ENCODE measurements around the gene TMEM234. TPM values are rescaled to one million over a fixed set of nuclear protein-coding genes. Genes with fewer than 3 reads are reported as not detected.

The TMEM234 gene
- total and polyA plus RNA-seq, 8 donors: 6.2 to 23.5 (median 8.7) TPM

GRCh38 chr1:32179443-32180185 lies 42.5 kb downstream of the TMEM234 start, which contains the start of gene TXLNA:
TSS of gene TXLNA (plus strand) at chr1:32179675. CDS start at chr1:32180346, 671 bp downstream.
- ATAC-seq (peak; percentile 93 to 95 (median 94)), FAIRE-seq (no peak), DNase-seq (peak; percentile 89 to 97 (median 93))
- no peak for TF ChIP-seq CTCF (IDR thresholded peaks at IDR 0.05)
- Histone ChIP-seq H3K9me3 (no peaks in the 10 kb centered on the region), H3K27me3 (no peaks in the 10 kb centered on the region), H3K27ac (peak within 1 kb of the TSS; percentile 75 to 93 (median 82)), H3K4me3 (peak within 1 kb of the TSS; percentile 46 to 80 (median 67)), H3K36me3 (peaks cover 0 to 13% (median 5%) of the 10 kb centered on the region in 3 donors), H3K4me1 (peaks cover 0 to 18% (median 15%) of the 10 kb centered on the region in 3 donors)
- WGBS, 2 donors: 0 to 1% methylated on average over 67 to 79 of the region's 79 CpGs
- intact Hi-C loops (cut with DNase I): no loop called here

DNA sequence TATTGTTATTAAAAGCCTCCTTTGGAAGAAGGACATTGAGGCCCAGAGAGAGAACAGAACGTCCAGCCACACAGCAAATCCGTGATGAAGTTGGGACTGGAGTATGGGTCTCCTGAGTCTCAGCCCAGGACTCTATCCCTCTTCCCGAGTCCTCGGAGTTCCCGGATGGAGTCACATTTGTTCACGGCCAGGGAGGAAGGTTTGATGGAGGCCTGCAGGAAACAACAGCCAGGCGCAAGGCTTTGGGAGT lies 43.0 kb downstream of the TMEM234 start:
- Histone ChIP-seq H3K36me3 (peaks cover 0 to 8% (median 3%) of the 10 kb centered on the region in 3 donors), H3K27me3 (no peaks in the 10 kb centered on the region), H3K27ac (peak overlapping the region; percentile 75 to 93 (median 82)), H3K4me1 (peaks cover 0 to 16% (median 15%) of the 10 kb centered on the region in 3 donors), H3K4me3 (peak overlapping the region; percentile 46 to 80 (median 67)), H3K9me3 (no peaks in the 10 kb centered on the region)
- peak in 2 of 4 donors; percentile 10 to 17 for ATAC-seq
- TF ChIP-seq CTCF (IDR thresholded peaks at IDR 0.05): no peak
- no peak for DNase-seq
- FAIRE-seq: no peak
- intact Hi-C loops (cut with DNase I): no loop called here
- WGBS, 2 donors: 15 to 16% methylated on average over 7 of the region's 7 CpGs

DNA sequence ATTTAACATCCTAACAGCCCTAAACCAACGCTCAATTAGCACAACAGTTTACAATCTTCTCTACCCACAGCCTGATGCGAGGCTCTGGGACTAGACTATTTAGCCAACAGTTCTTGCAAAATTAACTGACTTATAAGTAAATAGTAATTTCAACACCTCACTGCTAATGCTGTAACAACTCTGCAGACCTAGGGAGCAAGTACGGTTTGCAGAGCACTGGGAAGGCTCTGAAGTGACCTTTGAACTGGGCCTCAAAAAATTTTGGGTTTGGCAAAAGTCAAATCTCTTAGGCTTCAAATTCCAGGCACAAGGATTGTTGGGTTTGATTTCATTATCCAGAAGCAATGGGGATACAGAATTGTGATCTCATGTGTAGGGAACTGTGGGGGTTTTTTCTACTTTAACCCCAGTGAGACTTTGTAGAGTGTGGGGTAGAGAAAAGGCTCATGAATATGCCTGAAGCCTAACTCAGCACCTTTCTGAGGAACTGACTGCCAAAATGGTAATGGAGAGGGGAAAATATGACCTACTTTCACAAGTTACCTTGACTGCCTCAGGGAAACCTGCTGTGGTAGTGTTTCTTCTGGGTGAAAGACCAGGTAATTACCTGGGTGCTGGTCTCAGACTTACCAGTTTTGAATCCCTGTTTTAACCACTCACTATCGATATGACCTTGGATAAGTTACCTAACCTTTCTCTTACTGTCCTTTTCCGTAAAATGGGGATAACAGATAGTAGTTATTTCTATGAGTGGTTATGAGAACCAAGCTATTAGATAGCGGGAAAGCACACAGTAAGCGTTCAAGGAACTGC lies 43.6 kb downstream of the TMEM234 start:
- ATAC-seq (no peak), DNase-seq (no peak), FAIRE-seq (no peak)
- Histone ChIP-seq H3K36me3 (peaks cover 0 to 4% (median 0%) of the 10 kb centered on the region in 3 donors), H3K9me3 (no peaks in the 10 kb centered on the region), H3K4me3 (peak overlapping the region in 1 of 4 donors; percentile 80), H3K27me3 (no peaks in the 10 kb centered on the region), H3K4me1 (peaks cover 0 to 16% (median 15%) of the 10 kb centered on the region in 3 donors), H3K27ac (peak overlapping the region; percentile 75 to 93 (median 82))
- intact Hi-C loops (cut with DNase I): no loop called here
- 76 to 81% methylated on average over 7 of the region's 7 CpGs for WGBS, 2 donors
- no peak for TF ChIP-seq CTCF (IDR thresholded peaks at IDR 0.05)

GRCh38 chr1:32172621-32173245 lies 49.4 kb downstream of the TMEM234 start:
- H3K27ac ChIP-seq: no peak overlapping the region
- FAIRE-seq (no peak), ATAC-seq (no peak), DNase-seq (no peak)
- intact Hi-C loops (cut with DNase I): no loop called here
- H3K4me1 ChIP-seq: no peaks in the 10 kb centered on the region
- TF ChIP-seq CTCF (IDR thresholded peaks at IDR 0.05): no peak
- no peaks in the 10 kb centered on the region for H3K9me3 ChIP-seq
- H3K36me3 ChIP-seq: peaks cover 0 to 32% (median 16%) of the 10 kb centered on the region in 3 donors
- no peak overlapping the region for H3K4me3 ChIP-seq
- H3K27me3 ChIP-seq: no peaks in the 10 kb centered on the region
- 91 to 100% methylated on average over 1 of the region's 1 CpG for WGBS, 2 donors

Measured in pancreas (tissue), 10 donors.